Liver (tissue), 9 donors: Measurements from ENCODE around the gene SPINK1. TPM values are rescaled to one million over a fixed set of nuclear protein-coding genes. Genes with fewer than 3 reads are reported as not detected.

Experiments
- DNase-seq: peaks from one replicate; pipeline ENCODE4 v3.0.0-alpha.2; 2017; ENCODE audit warnings: low spot score
- H3K27ac ChIP-seq, 2 donors: one replicate each; pipeline ENCODE4 v1.7.0; 2013; ENCODE audit warnings: inconsistent platforms in 2 of 2, low read length in 2 of 2, control low read depth in 1 of 2, low read depth in 1 of 2, mild to moderate bottlenecking in 1 of 2
- H3K27me3 ChIP-seq, 4 donors: one replicate each; pipeline versions ENCODE4 v1.6.1 to v1.7.0; 2013; ENCODE audit warnings: low read length in 3 of 4, inconsistent platforms in 1 of 4, mild to moderate bottlenecking in 1 of 4, moderate library complexity in 1 of 4; ENCODE audit not compliant: control insufficient read depth in 4 of 4, insufficient read depth in 4 of 4
- H3K36me3 ChIP-seq, 4 donors: one replicate each; pipeline versions ENCODE4 v1.6.1 to v1.7.0; 2013; ENCODE audit warnings: low read length in 3 of 4, mild to moderate bottlenecking in 3 of 4, low read depth in 1 of 4, moderate library complexity in 1 of 4; ENCODE audit not compliant: control insufficient read depth in 4 of 4, insufficient read depth in 3 of 4
- H3K4me1 ChIP-seq, 4 donors: one replicate each; pipeline versions ENCODE4 v1.6.1 to v1.7.0; 2013; ENCODE audit warnings: low read length in 3 of 4, mild to moderate bottlenecking in 3 of 4, moderate library complexity in 1 of 4; ENCODE audit not compliant: control insufficient read depth in 4 of 4, insufficient read depth in 4 of 4
- H3K4me3 ChIP-seq, 3 donors: one replicate each; pipeline versions ENCODE4 v1.6.1 to v1.7.0; 2013; ENCODE audit warnings: low read length in 3 of 3, control low read depth in 1 of 3, low read depth in 1 of 3, mild to moderate bottlenecking in 1 of 3
- H3K9ac ChIP-seq, 2 donors: one replicate each; pipeline ENCODE4 v1.7.0; 2013; ENCODE audit warnings: low read length in 2 of 2, mild to moderate bottlenecking in 2 of 2, moderate library complexity in 2 of 2, control low read depth in 1 of 2, low read depth in 1 of 2
- H3K9me3 ChIP-seq, 4 donors: one replicate each; pipeline versions ENCODE4 v1.6.1 to v1.7.0; 2013; ENCODE audit warnings: low read length in 3 of 4; ENCODE audit not compliant: control insufficient read depth in 4 of 4
- EGR1 ChIP-seq, 2 donors: IDR thresholded peaks; 2 replicates each; pipeline ENCODE4 v1.6.1; 2016 to 2018; ENCODE audit warnings: antibody characterized with exemption in 2 of 2, low read depth in 2 of 2
- FOXA1 ChIP-seq: IDR thresholded peaks from 2 replicates; pipeline ENCODE4 v1.6.1; 2016; ENCODE audit warnings: antibody characterized with exemption
- FOXA2 ChIP-seq: IDR thresholded peaks from 2 replicates; pipeline ENCODE4 v1.6.1; 2016; ENCODE audit warnings: antibody characterized with exemption
- GABPA ChIP-seq, 2 donors: IDR thresholded peaks in 1 of 2; conservative IDR thresholded peaks in 1 of 2; 2 replicates each; pipeline ENCODE4 v1.6.1; 2016; ENCODE audit warnings: antibody characterized with exemption in 2 of 2, mild to moderate bottlenecking in 1 of 2, moderate library complexity in 1 of 2
- HNF4A ChIP-seq, 2 donors: conservative IDR thresholded peaks; 2 replicates each; pipeline ENCODE4 v1.6.1; 2016; ENCODE audit warnings: antibody characterized with exemption in 2 of 2, mild to moderate bottlenecking in 2 of 2
- HNF4G ChIP-seq: IDR thresholded peaks from 2 replicates; pipeline ENCODE4 v1.6.1; 2016; ENCODE audit warnings: antibody characterized with exemption
- JUND ChIP-seq, 2 donors: IDR thresholded peaks; 2 replicates each; pipeline ENCODE4 v1.6.1; 2016; ENCODE audit warnings: antibody characterized with exemption in 2 of 2
- NR2F2 ChIP-seq: IDR thresholded peaks from 2 replicates; pipeline ENCODE4 v1.6.1; 2016; ENCODE audit warnings: antibody characterized with exemption
- RAD21 ChIP-seq, 2 donors: IDR thresholded peaks; 2 replicates each; pipeline ENCODE4 v1.6.1; 2016; ENCODE audit warnings: antibody characterized with exemption in 2 of 2, mild to moderate bottlenecking in 2 of 2
- RXRA ChIP-seq, 2 donors: IDR thresholded peaks; 2 replicates each; pipeline ENCODE4 v1.6.1; 2017 to 2018; ENCODE audit warnings: antibody characterized with exemption in 2 of 2, mild to moderate bottlenecking in 1 of 2
- SP1 ChIP-seq: IDR thresholded peaks from 2 replicates; pipeline ENCODE4 v1.6.1; 2018; ENCODE audit warnings: antibody characterized with exemption, mild to moderate bottlenecking
- TAF1 ChIP-seq: conservative IDR thresholded peaks from 2 replicates; pipeline ENCODE4 v1.6.1; 2016; ENCODE audit warnings: antibody characterized with exemption, mild to moderate bottlenecking
- YY1 ChIP-seq: IDR thresholded peaks from 2 replicates; pipeline ENCODE4 v1.6.1; 2016; ENCODE audit warnings: antibody characterized with exemption, mild to moderate bottlenecking
- WGBS: extraction: QIAGEN DNeasy Blood & Tissue Kit; methylation state at CpG from one replicate; pipeline ENCODE4 v1.1.7; 2013; 5-methylcytosine and 5-hydroxymethylcytosine counted together
- polyA plus RNA-seq, 2 donors: library from polyadenylated mRNA; stranded (reverse) in 1 of 2; unstranded in 1 of 2; fragments of 200-250 nt in 1 of 2; fragments of >200 nt in 1 of 2; fragmentation: Nextera tagmentation in 1 of 2; extraction: Ambion mirVana in 1 of 2; gene quantifications; one replicate each; pipeline versions ENCODE4 v1.2.1 to v1.2.3, GENCODE V29; 2013 to 2015
- total RNA-seq, 2 donors: library from RNA; depleted of rRNA; stranded (reverse); fragments of >200 nt; gene quantifications; one replicate each; pipeline ENCODE4 v1.2.3, GENCODE V29; 2014
- TF ChIP-seq, protein P1 (sequence below): IDR thresholded peaks from 2 replicates; pipeline ENCODE4 v1.6.1; 2016; ENCODE audit warnings: antibody characterized with exemption
- TF ChIP-seq, protein P2 (sequence below): fragments of 150-350 bp; IDR thresholded peaks from 2 replicates; pipeline ENCODE4 v1.5.1; 2017; ENCODE audit warnings: improper control_type of control experiment, low read depth, low read length; ENCODE audit not compliant: missing input control
- TF ChIP-seq, protein P3 (sequence below): IDR thresholded peaks from 2 replicates; pipeline ENCODE4 v1.6.1; 2016; ENCODE audit warnings: antibody characterized with exemption
- TF ChIP-seq, protein P4 (sequence below): IDR thresholded peaks from 2 replicates; pipeline ENCODE4 v1.6.1; 2016; ENCODE audit warnings: antibody characterized with exemption
- TF ChIP-seq, protein P5 (sequence below): IDR thresholded peaks from 2 replicates; pipeline ENCODE4 v1.6.1; 2016; ENCODE audit warnings: antibody characterized with exemption, mild to moderate bottlenecking
- donor health status: healthy.
- donor health status: healthy.
- donor health status: healthy.
- donor health status: healthy.
- donor health status: healthy.

Gene SPINK1
- total and polyA plus RNA-seq, 4 donors = 0.33 to 2,026 (median 116) TPM

DNA sequence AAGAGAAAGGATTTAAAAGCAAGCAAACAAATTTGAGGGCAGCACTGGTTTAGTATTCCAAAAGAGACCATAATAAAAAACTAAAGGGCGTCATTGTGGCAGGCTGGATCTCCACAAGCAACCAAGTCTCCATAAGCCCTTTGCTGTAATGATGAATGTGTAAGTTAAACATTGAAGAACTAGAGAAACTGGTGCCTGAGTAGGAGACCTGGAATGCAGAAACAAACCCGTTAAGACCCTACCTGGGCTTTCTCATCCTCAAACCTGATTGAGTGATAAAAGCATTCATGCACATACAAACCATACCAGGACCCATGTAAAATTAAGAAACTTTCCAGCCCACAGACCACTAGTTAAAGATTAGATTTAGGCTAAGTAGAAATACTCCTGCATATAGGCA is 45.2 kb upstream of the SPINK1 start:
- Histone ChIP-seq H3K9me3 (no peaks in the 10 kb centered on the region), H3K27me3 (no peaks in the 10 kb centered on the region), H3K4me1 (no peaks in the 10 kb centered on the region), H3K4me3 (no peak overlapping the region), H3K36me3 (no peaks in the 10 kb centered on the region), H3K9ac (no peak overlapping the region), H3K27ac (no peak overlapping the region)
- WGBS = 68% methylated on average over 2 of the region's 2 CpGs
- DNase-seq = no peak
- TF ChIP-seq EGR1 (IDR thresholded peaks at IDR 0.05; ENCODE audit: low read depth in 2 of 2) (no peak), HNF4A (conservative IDR thresholded peaks at IDR 0.05) (no peak), RXRA (IDR thresholded peaks at IDR 0.05) (no peak), TAF1 (no peak), SP1 (no peak), GABPA (IDR thresholded peaks at IDR 0.05 in 1 of 2, conservative IDR thresholded peaks at IDR 0.05 in 1 of 2) (no peak), HNF4G (no peak), FOXA2 (no peak), YY1 (no peak), JUND (IDR thresholded peaks at IDR 0.05) (no peak), NR2F2 (no peak), FOXA1 (no peak), RAD21 (IDR thresholded peaks at IDR 0.05) (no peak)
- TF ChIP-seq, protein P1, sequence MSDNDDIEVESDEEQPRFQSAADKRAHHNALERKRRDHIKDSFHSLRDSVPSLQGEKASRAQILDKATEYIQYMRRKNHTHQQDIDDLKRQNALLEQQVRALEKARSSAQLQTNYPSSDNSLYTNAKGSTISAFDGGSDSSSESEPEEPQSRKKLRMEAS = no peak
- TF ChIP-seq, protein P2, sequence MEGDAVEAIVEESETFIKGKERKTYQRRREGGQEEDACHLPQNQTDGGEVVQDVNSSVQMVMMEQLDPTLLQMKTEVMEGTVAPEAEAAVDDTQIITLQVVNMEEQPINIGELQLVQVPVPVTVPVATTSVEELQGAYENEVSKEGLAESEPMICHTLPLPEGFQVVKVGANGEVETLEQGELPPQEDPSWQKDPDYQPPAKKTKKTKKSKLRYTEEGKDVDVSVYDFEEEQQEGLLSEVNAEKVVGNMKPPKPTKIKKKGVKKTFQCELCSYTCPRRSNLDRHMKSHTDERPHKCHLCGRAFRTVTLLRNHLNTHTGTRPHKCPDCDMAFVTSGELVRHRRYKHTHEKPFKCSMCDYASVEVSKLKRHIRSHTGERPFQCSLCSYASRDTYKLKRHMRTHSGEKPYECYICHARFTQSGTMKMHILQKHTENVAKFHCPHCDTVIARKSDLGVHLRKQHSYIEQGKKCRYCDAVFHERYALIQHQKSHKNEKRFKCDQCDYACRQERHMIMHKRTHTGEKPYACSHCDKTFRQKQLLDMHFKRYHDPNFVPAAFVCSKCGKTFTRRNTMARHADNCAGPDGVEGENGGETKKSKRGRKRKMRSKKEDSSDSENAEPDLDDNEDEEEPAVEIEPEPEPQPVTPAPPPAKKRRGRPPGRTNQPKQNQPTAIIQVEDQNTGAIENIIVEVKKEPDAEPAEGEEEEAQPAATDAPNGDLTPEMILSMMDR = no peak
- TF ChIP-seq, protein P3, sequence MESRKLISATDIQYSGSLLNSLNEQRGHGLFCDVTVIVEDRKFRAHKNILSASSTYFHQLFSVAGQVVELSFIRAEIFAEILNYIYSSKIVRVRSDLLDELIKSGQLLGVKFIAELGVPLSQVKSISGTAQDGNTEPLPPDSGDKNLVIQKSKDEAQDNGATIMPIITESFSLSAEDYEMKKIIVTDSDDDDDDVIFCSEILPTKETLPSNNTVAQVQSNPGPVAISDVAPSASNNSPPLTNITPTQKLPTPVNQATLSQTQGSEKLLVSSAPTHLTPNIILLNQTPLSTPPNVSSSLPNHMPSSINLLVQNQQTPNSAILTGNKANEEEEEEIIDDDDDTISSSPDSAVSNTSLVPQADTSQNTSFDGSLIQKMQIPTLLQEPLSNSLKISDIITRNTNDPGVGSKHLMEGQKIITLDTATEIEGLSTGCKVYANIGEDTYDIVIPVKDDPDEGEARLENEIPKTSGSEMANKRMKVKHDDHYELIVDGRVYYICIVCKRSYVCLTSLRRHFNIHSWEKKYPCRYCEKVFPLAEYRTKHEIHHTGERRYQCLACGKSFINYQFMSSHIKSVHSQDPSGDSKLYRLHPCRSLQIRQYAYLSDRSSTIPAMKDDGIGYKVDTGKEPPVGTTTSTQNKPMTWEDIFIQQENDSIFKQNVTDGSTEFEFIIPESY = no peak
- TF ChIP-seq, protein P4, sequence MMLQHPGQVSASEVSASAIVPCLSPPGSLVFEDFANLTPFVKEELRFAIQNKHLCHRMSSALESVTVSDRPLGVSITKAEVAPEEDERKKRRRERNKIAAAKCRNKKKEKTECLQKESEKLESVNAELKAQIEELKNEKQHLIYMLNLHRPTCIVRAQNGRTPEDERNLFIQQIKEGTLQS = no peak
- TF ChIP-seq, protein P5, sequence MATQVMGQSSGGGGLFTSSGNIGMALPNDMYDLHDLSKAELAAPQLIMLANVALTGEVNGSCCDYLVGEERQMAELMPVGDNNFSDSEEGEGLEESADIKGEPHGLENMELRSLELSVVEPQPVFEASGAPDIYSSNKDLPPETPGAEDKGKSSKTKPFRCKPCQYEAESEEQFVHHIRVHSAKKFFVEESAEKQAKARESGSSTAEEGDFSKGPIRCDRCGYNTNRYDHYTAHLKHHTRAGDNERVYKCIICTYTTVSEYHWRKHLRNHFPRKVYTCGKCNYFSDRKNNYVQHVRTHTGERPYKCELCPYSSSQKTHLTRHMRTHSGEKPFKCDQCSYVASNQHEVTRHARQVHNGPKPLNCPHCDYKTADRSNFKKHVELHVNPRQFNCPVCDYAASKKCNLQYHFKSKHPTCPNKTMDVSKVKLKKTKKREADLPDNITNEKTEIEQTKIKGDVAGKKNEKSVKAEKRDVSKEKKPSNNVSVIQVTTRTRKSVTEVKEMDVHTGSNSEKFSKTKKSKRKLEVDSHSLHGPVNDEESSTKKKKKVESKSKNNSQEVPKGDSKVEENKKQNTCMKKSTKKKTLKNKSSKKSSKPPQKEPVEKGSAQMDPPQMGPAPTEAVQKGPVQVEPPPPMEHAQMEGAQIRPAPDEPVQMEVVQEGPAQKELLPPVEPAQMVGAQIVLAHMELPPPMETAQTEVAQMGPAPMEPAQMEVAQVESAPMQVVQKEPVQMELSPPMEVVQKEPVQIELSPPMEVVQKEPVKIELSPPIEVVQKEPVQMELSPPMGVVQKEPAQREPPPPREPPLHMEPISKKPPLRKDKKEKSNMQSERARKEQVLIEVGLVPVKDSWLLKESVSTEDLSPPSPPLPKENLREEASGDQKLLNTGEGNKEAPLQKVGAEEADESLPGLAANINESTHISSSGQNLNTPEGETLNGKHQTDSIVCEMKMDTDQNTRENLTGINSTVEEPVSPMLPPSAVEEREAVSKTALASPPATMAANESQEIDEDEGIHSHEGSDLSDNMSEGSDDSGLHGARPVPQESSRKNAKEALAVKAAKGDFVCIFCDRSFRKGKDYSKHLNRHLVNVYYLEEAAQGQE = no peak
